K562 (cell line): ENCODE measurements around the gene POLR2H.
A peak's percentile ranks its signal among the peaks of the same experiment; 100 is the strongest.

Source experiments
- HOMEZ ChIP-seq: fragments of 250-450 bp; sonication (Bioruptor Pico); IDR thresholded peaks from 2 replicates; pipeline ENCODE4 v1.4.0; 2020; ENCODE audit warnings: mild to moderate bottlenecking, moderate library complexity
- JUND ChIP-seq, 2 experiments: IDR thresholded peaks; 2 replicates in 1 of 2; 3 replicates in 1 of 2; pipeline ENCODE4 v1.6.1; 2011; ENCODE audit warnings: borderline replicate concordance in 2 of 2, low read depth in 2 of 2, low read length in 2 of 2, improper control_type of control experiment in 1 of 2, missing biosample characterization in 1 of 2, missing genetic modification characterization in 1 of 2, missing genetic modification reagents in 1 of 2
- RNF219 ChIP-seq: fragments of 250-450 bp; sonication (Bioruptor Pico); IDR thresholded peaks from 2 replicates; pipeline ENCODE4 v1.5.0; 2022; ENCODE audit warnings: mild to moderate bottlenecking
- ZBTB12 ChIP-seq: fragments of 250-450 bp; sonication (Bioruptor Pico); IDR thresholded peaks from 2 replicates; pipeline ENCODE4 v1.4.0; 2020
- ZNF407 ChIP-seq: fragments of 450-650 bp; IDR thresholded peaks from 2 replicates; pipeline ENCODE4 v1.6.1; 2016; ENCODE audit warnings: low read depth

GRCh38 chr3:184347321-184348056, 14.0 kb upstream of the POLR2H start:
- TF ChIP-seq ZNF407: no peak
- no peak for TF ChIP-seq HOMEZ (CRISPR knock-in tag)
- peak; percentile 54; the same call in 1 of the 2 replicates for TF ChIP-seq JUND (IDR thresholded peaks at IDR 0.05; ENCODE audit: borderline replicate concordance, low read depth, low read length)
- TF ChIP-seq JUND (tag; IDR thresholded peaks at IDR 0.05; ENCODE audit: borderline replicate concordance, low read depth, low read length): no peak; the same call in 2 of the 3 replicates
- TF ChIP-seq RNF219 (CRISPR knock-in tag): no peak
- TF ChIP-seq ZBTB12 (CRISPR knock-in tag): no peak
